HG02840 (cell line): ENCODE measurements around the gene MZF1.
A peak's percentile ranks its signal among the peaks of the same experiment; 100 is the strongest.
"Not testable (repeated sequence)": the region's sequence is repeated elsewhere in the genome, so short reads cannot be mapped to it uniquely, and the experiment has no call there.

ENCODE experiments used
- ATAC-seq: cut with Tn5 transposase; IDR thresholded peaks from one replicate; pipeline ENCODE4 v1.9.1; 2021; ENCODE audit warnings: mild to moderate bottlenecking, moderate library complexity, moderate number of reproducible peaks; ENCODE audit not compliant: unreplicated experiment, low FRiP score

The MZF1 gene

GRCh38 chr19:58572818-58573657 is at the start of gene MZF1:
Gene MZF1 (minus strand): TSS chr19:58573335. CDS start chr19:58571389, 1,946 bp downstream.
- peak; percentile 63 for ATAC-seq

GRCh38 chr19:58607213-58607612 is 34.1 kb upstream of the MZF1 start:
- ATAC-seq, result not testable (repeated sequence)

GRCh38 chr19:58606251-58606896 is 33.2 kb upstream of the MZF1 start:
- not testable (repeated sequence) for ATAC-seq

- ATAC-seq, result no peak
These were observed 13.1 kb upstream of the MZF1 start for GRCh38 chr19:58586133-58586765.

- ATAC-seq, result no peak
These were observed 12.5 kb upstream of the MZF1 start for GRCh38 chr19:58585442-58586132.

GRCh38 chr19:58584498-58585441 is 11.6 kb upstream of the MZF1 start:
- no peak for ATAC-seq

GRCh38 chr19:58582985-58583384 is 9.8 kb upstream of the MZF1 start:
- no peak for ATAC-seq

- ATAC-seq, result no peak
These were observed 8.3 kb upstream of the MZF1 start for GRCh38 chr19:58581227-58582141.

GRCh38 chr19:58579473-58580142 is 6.5 kb upstream of the MZF1 start:
- ATAC-seq, result no peak

- ATAC-seq, result no peak
These were observed 5.1 kb upstream of the MZF1 start for GRCh38 chr19:58578012-58578925.

- ATAC-seq, result not testable (repeated sequence)
These were observed 4.4 kb upstream of the MZF1 start for GRCh38 chr19:58577581-58577980.

GRCh38 chr19:58575183-58576041 is 2.3 kb upstream of the MZF1 start:
- ATAC-seq, result peak; percentile 31

- ATAC-seq, result no peak
These were observed 576 bp upstream of the MZF1 start for GRCh38 chr19:58573658-58574164.

- no peak for ATAC-seq
These were observed 913 bp downstream of the MZF1 start for GRCh38 chr19:58572026-58572817.

- ATAC-seq, result no peak
These were observed 1.6 kb downstream of the MZF1 start for GRCh38 chr19:58571575-58571947.
